ENCODE measurements around the gene CERS3. TPM values are rescaled to one million over a fixed set of nuclear protein-coding genes. Genes with fewer than 3 reads are reported as not detected.

CERS3 gene
- total and polyA plus RNA-seq, 10 of the 15 experiments (the other 5 are each of a cell fraction or from before 2014, with no cell fraction given): not detected

DNA sequence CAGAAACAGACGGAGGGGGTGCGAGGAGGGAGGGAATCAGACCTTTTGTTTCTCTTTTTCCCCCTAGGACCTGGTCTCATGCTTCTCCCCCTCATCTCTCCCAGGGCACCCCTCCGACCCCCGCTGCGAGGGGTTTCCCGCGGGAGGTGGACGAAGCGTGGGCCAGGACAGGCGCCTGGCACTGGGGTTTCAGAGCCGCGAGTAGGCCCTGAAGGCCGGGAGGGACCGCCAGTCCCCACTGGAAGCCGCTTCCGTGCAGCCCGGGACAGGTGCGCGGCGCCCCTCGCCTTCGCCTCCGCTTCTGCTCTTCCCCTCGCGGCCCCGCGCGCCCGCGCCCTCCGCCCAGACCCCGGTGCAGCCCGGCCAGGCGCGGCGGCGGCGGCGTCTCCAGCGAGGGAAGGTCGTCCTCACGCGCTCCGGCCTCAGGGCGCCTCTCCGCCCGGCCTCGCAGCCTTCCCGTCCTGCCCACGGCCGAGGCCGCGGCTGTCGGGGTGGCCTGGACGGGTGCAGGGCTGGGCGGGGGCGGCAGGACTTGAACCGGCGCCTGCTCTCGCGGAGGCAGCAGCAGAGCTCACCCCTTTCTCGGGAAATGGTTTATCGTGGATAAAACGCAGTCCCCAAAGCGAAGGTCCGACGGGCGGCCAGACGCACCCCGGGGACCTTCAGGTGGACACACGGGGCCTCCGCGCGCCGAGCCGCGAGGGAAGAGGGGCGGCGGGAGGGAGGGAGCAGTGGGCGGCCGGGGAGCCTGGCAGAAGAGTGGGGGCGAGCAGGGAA is 155.4 kb downstream of the CERS3 start:
- CTCF ChIA-PET: no interaction called here
- H3K79me2 ChIP-seq (ENCODE audit: control insufficient read depth, insufficient read depth, low read length): no peaks in the 10 kb centered on the region
- H3K27ac ChIP-seq (ENCODE audit: control insufficient read depth, insufficient read depth): no peak overlapping the region
- BruUV-seq (replicated peaks): no TSS peak
- RAD21 ChIA-PET (ENCODE audit: unreplicated experiment): no interaction called here
- H3K36me3 ChIP-seq (ENCODE audit: control insufficient read depth in 2 of 2, insufficient read depth in 2 of 2, low read length in 1 of 2): no peaks in the 10 kb centered on the region
- DNase-seq (ENCODE audit: low read depth, low spot score) (no peak), FAIRE-seq (no peak), ATAC-seq (no peak)
- H3K27me3 ChIP-seq (replicated peaks in 1 of 2; ENCODE audit: control insufficient read depth in 2 of 2, insufficient read depth in 2 of 2, low read length in 1 of 2): no peaks in the 10 kb centered on the region
- H3K4me3 ChIP-seq: no peak overlapping the region
- no peak overlapping the region for H3K9ac ChIP-seq (ENCODE audit: control insufficient read depth, insufficient read depth, low read length)
- H2AFZ ChIP-seq (ENCODE audit: control insufficient read depth, low read depth, low read length): no peak overlapping the region
- in situ Hi-C loops (cut with MboI): no loop called here
- no peaks in the 10 kb centered on the region; the same call in 2 of the 3 replicates for H3K9me3 ChIP-seq (replicated peaks; ENCODE audit: control insufficient read depth, insufficient read depth, low read length)
- no peak for TF ChIP-seq MYC (IDR thresholded peaks at IDR 0.05; ENCODE audit: insufficient read depth, insufficient read length, insufficient replicate concordance, low read length, severe bottlenecking)
- no peak for TF ChIP-seq RB1 (IDR thresholded peaks at IDR 0.05; ENCODE audit: borderline replicate concordance)
- TF ChIP-seq KLF5 (IDR thresholded peaks at IDR 0.05; ENCODE audit: partially characterized antibody): no peak
- TF ChIP-seq ESRRA (IDR thresholded peaks at IDR 0.05; ENCODE audit: low read length): no peak
- TF ChIP-seq ZSCAN29 (IDR thresholded peaks at IDR 0.05): no peak
- TF ChIP-seq, protein P1, sequence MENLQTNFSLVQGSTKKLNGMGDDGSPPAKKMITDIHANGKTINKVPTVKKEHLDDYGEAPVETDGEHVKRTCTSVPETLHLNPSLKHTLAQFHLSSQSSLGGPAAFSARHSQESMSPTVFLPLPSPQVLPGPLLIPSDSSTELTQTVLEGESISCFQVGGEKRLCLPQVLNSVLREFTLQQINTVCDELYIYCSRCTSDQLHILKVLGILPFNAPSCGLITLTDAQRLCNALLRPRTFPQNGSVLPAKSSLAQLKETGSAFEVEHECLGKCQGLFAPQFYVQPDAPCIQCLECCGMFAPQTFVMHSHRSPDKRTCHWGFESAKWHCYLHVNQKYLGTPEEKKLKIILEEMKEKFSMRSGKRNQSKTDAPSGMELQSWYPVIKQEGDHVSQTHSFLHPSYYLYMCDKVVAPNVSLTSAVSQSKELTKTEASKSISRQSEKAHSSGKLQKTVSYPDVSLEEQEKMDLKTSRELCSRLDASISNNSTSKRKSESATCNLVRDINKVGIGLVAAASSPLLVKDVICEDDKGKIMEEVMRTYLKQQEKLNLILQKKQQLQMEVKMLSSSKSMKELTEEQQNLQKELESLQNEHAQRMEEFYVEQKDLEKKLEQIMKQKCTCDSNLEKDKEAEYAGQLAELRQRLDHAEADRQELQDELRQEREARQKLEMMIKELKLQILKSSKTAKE (IDR thresholded peaks at IDR 0.05; ENCODE audit: low read depth, poor library complexity, severe bottlenecking): no peak
- 42% methylated on average over 41 of the region's 82 CpGs for WGBS (ENCODE audit: insufficient coverage, insufficient replicate concordance, low lambda C conversion rate, missing lambda C conversion rate)
- POLR2A ChIA-PET: no interaction called here
- SMC1A ChIA-PET (ENCODE audit: uncharacterized antibody, unreplicated experiment): no interaction called here
- H3K4me2 ChIP-seq (ENCODE audit: control insufficient read depth, insufficient read depth): no peak overlapping the region
- H3K4me1 ChIP-seq (ENCODE audit: control insufficient read depth, insufficient read depth, low read length): no peaks in the 10 kb centered on the region
- intact Hi-C loops (cut with micrococcal nuclease; ENCODE audit: unreplicated experiment): no loop called here
- no peaks in the 10 kb centered on the region for H4K20me1 ChIP-seq (ENCODE audit: control insufficient read depth, insufficient read depth)
